ENCODE results near the gene OR5AK2.
"Not testable (repeated sequence)": the region's sequence is repeated elsewhere in the genome, so short reads cannot be mapped to it uniquely, and the experiment has no call there.

The OR5AK2 gene, protein sequence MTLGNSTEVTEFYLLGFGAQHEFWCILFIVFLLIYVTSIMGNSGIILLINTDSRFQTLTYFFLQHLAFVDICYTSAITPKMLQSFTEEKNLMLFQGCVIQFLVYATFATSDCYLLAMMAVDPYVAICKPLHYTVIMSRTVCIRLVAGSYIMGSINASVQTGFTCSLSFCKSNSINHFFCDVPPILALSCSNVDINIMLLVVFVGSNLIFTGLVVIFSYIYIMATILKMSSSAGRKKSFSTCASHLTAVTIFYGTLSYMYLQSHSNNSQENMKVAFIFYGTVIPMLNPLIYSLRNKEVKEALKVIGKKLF

DNA sequence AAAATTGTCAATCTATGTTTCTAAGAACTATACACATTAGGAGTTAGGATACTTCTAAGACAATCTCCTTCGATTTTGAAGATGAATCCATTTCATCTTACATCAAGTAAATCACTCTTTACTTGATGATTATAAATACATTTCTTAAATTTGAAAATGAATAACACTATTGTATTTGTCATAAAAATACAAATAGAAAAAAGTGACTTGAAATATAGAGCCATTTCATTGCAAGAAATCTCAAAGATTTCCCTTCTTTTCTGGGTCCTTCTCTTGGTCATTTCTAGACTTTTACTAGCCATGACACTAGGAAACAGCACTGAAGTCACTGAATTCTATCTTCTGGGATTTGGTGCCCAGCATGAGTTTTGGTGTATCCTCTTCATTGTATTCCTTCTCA is at the start of gene OR5AK2:
Gene OR5AK2 (plus strand): TSS at position 301 of the 400 bp plus-strand sequence. CDS start 0 bp downstream, at position 301.
- DNase-seq (ENCODE audit: low spot score): no peak

DNA sequence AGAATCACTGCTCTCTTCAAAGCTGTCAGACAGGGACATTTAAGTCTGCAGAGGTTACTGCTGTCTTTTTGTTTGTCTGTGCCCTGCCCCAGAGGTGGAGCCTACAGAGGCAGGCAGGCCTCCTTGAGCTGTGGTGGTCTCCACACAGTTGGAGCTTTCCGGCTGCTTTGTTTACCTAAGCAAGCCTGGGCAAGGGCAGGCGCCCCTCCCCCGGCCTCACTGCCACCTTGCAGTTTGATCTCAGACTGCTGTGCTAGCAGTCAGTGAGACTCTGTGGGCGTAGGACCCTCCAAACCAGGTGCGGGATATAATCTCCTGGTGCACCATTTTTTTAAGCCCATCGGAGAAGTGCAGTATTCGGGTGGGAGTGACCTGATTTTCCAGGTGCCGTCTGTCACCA is 43.2 kb upstream of the OR5AK2 start:
- DNase-seq (ENCODE audit: low spot score): not testable (repeated sequence)

DNA sequence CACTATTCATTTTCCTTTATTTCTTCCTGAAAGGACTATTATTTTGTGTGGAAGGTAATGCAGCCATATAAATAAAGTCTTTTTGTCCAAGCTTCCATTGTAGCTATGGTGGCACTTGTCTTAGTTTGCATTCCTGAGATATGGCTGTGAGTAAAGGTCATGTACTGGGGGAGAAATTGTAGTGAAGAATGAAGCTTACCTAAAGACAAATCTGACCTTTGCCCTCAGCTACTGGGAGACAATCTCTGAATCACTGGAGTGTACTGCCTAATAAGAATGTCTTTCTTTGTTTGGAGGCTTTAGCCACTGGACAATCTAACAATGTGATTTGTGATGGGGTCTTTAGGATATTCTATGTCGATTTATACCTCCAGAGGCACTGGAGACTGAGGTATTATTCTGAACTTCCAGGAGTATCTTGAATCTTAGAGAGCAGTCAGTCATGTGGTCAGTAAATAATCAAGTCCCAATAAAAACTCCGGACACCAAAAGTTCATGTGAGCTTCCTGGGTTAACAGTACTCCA is 39.7 kb upstream of the OR5AK2 start:
- no peak for DNase-seq (ENCODE audit: low spot score)

DNA sequence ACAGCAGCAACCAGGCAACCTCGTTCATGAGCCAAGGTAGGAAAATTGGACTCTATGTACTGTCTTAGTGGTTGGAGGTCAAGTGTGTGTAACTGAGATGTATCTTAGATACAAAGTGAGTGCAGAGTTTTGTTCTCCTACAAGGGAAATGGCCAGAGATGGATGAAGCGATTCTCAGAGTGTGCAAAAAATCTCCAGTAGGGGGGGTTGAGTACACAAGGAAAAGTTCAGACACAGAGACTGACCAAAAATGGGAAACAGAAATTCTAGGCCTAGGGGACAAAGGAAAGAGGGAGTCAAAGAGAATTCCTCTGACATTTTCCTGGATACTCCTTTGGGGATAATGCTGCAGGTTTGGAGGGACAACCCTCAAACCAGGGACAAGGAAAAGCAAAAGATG is 38.2 kb upstream of the OR5AK2 start:
- no peak for DNase-seq (ENCODE audit: low spot score)

DNA sequence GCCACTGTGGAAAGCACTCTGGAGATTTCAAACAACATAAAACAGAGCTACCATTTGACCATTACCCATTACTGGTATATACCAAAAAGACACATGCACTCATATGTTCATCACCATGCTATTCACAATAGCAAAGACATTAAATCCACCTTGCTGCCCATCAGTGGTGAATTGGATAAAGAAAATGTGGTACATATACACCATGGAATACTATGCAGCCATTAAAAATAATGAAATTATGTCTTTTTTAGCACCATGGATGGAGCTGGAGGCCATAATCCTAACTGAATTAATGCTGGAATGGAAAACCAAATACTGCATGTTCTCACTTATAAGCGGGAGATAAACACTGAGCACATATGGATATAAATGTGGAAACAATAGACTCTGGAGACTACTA is 34.8 kb upstream of the OR5AK2 start:
- not testable (repeated sequence) for DNase-seq (ENCODE audit: low spot score)

DNA sequence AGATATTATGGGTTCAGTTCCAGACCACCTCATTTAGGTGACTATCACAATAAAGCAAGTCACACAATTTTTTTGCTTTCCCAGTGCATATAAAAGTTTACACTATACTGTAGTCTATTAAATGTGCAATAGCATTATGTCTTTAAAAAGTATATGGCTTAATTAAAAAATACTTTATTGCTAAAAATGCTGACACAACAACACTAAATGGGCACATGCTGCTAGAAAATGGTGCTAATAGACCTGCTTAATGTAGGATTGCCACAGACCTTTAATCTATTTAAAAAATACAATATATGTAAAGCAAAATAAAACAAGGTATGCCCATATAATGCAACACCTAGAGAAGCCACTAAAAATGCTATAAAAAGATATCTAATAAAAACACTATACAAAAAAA is 27.1 kb upstream of the OR5AK2 start:
- DNase-seq (ENCODE audit: low spot score): no peak

DNA sequence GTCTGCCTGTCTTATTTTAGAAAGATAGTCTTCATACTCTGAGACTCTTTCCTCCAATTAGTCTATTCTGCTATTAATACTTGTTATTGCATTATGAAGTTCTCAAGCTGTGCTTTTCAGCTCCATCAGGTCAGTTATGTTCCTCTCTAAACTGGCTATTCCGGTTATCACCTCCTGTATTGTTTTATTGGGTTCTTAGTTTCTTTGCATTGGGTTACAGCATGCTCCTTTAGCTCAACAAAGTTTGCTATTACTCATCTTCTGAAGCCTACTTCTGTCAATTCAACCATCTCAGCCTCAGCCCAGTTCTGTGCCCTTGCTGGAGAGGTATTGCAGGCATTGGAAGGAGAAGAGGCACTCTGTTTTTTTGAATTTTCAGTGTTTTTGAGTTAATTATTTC is 21.0 kb upstream of the OR5AK2 start:
- DNase-seq (ENCODE audit: low spot score): no peak

DNA sequence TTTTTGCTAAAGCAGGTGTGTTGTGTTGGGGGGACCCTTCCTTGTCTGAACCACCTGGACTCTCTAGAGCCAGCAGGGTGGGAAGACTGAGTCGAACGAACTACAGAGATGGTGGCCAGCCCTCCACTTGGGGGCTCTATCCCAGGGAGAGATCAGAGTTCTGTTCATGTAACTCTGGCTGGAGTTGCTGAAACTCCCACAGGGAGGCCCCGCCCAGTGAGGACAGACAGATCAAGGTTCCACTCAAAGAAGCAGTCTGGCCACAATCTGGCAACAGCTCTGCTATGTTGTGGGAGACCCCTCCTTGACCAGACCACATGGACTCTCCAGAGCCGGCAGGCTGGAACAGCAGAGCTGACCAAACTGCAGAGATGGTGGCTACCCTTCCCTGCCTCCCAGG is 20.2 kb upstream of the OR5AK2 start:
- DNase-seq (ENCODE audit: low spot score): no peak

DNA sequence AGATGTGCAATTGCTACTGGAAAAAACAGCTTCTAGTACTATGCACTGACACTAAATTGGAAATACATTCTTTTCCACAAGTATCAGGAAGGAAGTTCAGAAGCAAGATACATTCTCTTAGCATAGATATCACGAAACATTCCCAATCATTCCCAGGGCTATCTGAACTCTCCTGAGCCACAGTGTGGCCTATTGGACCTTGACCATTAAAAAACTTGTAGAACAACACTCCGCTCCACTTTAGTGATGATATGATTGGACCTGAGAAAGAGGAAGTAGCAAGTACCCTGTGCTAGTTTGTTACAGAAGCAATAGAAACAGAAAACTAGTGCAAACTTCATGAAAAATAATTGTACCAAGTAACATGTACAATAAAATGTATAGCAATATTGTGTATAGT is 11.4 kb upstream of the OR5AK2 start:
- DNase-seq (ENCODE audit: low spot score): no peak

DNA sequence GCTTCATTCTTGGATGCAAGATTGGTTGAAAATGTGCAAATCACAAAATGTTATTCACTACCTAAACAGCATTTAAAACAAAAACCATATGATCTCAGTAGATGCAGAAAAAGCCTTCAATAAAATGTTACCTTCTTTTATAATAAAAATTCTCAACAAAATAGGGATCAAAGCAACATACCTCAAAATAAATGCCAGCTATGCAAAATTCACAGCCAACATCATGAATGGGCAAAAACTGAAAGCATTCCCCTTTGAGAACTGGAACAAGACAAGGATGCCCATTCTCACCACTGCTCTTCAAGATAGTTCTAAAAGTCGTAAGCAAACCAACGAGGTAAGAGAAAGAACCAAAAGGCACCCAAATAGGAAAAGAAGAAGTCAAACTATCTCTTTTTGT is 2.0 kb downstream of the OR5AK2 start:
- no peak for DNase-seq (ENCODE audit: low spot score)

DNA sequence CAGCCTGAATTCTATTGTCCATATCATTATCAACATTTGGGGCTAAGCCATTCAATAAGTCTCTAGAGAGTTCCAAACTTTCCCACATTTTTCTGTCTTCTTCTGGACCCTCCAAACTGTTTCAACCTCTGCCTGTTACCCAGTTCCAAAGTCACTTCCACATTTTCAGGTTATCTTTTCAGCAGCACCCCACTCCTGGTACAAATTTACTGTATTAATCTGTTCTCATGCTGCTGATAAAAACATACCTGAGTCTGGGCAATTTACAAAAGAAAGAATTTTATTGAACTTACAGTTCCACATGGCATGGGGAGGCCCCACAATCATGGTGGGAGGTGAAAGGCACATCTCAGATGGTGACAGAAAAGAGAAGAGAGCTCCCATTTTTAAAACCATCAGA is 5.8 kb downstream of the OR5AK2 start:
- no peak for DNase-seq (ENCODE audit: low spot score)

DNA sequence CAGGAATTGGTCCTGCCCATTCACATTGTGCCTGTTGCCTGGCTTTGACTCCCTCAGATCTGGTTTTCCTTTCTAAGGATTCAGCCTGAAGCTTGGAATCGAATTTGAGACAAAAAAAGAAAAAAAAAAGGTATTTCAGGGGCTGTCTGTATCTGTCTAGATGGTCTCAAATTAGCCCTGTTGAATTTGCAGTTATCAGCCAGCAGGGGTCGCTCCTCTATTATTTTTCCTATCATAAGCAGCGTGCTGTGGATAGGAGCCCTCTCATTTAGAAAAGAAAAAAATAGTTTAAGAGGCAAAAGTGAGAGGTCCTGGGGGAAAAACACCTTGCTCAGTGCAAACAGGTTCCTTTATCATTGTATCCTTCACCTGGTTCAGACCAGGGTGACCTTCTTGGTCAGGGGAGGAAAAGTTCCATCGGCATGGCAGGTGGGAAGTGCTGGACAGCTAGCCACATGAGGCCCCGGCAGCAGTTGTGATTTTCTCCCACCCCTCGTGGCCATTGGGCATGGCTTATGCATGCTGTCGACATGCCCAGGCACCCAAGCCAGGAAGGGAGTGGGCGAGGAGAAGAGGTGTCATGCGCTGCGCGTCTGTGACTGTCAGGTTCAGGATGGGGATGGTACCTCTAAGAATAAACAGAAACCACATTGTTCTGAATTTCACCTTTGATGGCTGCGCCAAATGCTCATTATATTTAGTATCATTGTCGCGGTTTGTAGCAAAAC is 13.1 kb downstream of the OR5AK2 start:
- DNase-seq (ENCODE audit: low spot score): no peak

DNA sequence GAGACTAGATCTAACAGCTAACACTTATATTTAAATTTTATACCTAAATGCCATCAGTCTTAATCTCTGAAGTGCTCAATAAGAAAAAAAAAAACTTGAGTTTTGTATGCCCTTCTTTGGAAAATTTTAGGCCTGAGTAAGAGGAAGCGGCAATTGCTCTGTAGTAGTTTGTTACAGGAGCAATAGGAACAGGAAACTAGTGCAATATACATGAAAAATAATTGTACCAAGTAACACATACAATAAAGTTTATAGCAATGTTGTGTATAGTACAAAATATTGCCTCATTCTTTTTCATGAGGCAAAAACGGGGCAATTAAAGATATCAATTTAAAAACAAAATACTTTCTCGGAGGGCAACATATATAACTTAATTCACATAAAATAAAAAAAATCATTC is 19.7 kb downstream of the OR5AK2 start:
- no peak for DNase-seq (ENCODE audit: low spot score)

DNA sequence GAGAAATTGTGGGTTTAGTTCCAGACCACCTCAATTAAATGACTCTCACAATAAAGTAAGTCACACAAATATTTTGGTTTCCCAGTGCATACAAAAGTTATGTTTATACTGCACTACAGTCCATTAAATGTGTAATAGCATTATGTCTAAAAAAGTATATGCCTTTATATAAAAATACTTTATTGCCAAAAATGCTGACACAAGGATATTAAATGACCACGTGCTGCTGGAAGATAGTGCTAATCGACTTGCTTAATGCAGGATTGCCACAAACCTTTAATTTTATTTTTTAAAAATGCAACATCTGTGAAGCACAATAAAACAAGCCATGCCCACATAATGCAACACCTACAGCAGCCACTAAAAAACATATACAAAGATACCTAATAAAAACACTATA is 27.0 kb downstream of the OR5AK2 start:
- DNase-seq (ENCODE audit: low spot score): no peak

DNA sequence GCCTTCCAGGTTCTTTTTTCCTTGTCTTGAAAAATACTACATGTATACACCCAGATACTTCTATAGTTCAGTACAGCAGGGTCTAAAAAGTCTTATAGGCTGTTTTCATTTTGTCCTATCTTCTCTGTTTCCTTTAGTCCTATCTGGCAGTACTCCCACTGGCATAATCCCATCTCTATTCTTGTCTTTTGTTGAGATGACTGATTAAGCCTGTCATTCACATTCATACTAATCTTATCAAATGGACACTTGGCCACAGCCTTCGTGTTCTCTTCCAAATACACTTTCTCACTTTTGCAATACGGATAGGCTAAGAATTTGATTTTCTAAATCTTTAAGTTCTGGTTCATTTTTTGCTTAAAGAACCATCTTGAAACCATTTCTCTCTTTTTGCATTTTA is 42.8 kb downstream of the OR5AK2 start:
- no peak for DNase-seq (ENCODE audit: low spot score)
